GM18870 (cell line): ENCODE results near the gene SHFL.

ENCODE experiments used
- ATAC-seq: cut with Tn5 transposase; IDR thresholded peaks from one replicate; pipeline ENCODE4 v1.9.1; 2021; ENCODE audit warnings: moderate library complexity; ENCODE audit not compliant: unreplicated experiment

SHFL gene

GRCh38 chr19:10132905-10133304 lies 46.8 kb downstream of the SHFL start:
- ATAC-seq, result no peak

- ATAC-seq, result no peak
These were observed 47.5 kb downstream of the SHFL start for GRCh38 chr19:10133596-10133995.

GRCh38 chr19:10134040-10134439 lies 47.9 kb downstream of the SHFL start:
- no peak for ATAC-seq

- no peak for ATAC-seq
These were observed 49.6 kb downstream of the SHFL start for GRCh38 chr19:10135551-10136334.

GRCh38 chr19:10136936-10137335 lies 50.8 kb downstream of the SHFL start:
- no peak for ATAC-seq

GRCh38 chr19:10137751-10138682 lies 51.9 kb downstream of the SHFL start:
- no peak for ATAC-seq

GRCh38 chr19:10138879-10139795 lies 53.0 kb downstream of the SHFL start:
- no peak for ATAC-seq

- ATAC-seq, result no peak
These were observed 53.8 kb downstream of the SHFL start for GRCh38 chr19:10139952-10140351.

- no peak for ATAC-seq
These were observed 55.4 kb downstream of the SHFL start for GRCh38 chr19:10141479-10141878.

GRCh38 chr19:10141973-10142372 lies 55.9 kb downstream of the SHFL start:
- ATAC-seq, result no peak
